HCT116 (cell line): ENCODE data around the gene ARHGAP12. TPM values are rescaled to one million over a fixed set of nuclear protein-coding genes. Genes with fewer than 3 reads are reported as not detected.

Source experiments
- ATAC-seq: fragments of 200-7000 bp; cut with Tn5 transposase; 2 replicates; pipeline ENCODE4 v1.9.1; 2020; ENCODE audit warnings: mild to moderate bottlenecking, moderate library complexity
- BruUV-seq: library from RNA; stranded (reverse); fragments of 400-500 nt; replicated peaks from 2 replicates; lab custom pipeline; 2021; lab: Mats Ljungman, UMichigan
- CTCF ChIA-PET: fragments of 300-600 bp; sonication (Branson Sonifier 250); formaldehyde crosslinking; loops from one replicate; lab custom pipeline; 2021; ENCODE audit warnings: antibody characterized with exemption; lab: Charles Lee
- POLR2A ChIA-PET: fragments of 300-600, 350-600 bp; sonication (Branson Sonifier 250); formaldehyde crosslinking; loops from one replicate; lab custom pipeline; 2021; ENCODE audit warnings: antibody characterized with exemption; lab: Charles Lee
- RAD21 ChIA-PET, 2 experiments: fragments of 300-600 bp; sonication (Branson Sonifier 250); formaldehyde crosslinking; loops; one replicate each; lab custom pipeline; 2023; ENCODE audit warnings: low total read pairs in 2 of 2; ENCODE audit not compliant: uncharacterized antibody in 2 of 2, unreplicated experiment in 2 of 2, low non-redundant PET in 1 of 2; lab: Charles Lee
- DNase-seq: peaks from one replicate; pipeline ENCODE4 v3.0.0-alpha.2; 2010; ENCODE audit warnings: low read depth, low spot score
- H2AFZ ChIP-seq: fragments of 200-600 bp; shearing (Covaris generic), sonication (generic); 2 replicates; pipeline ENCODE4 v1.6.1; 2017; ENCODE audit warnings: low read depth, mixed run types, mixed read lengths, antibody characterized with exemption, low read length; ENCODE audit not compliant: poor library complexity, severe bottlenecking
- H3K27ac ChIP-seq: 2 replicates; pipeline ENCODE4 v1.5.1; 2012; ENCODE audit warnings: low read depth, low read length
- H3K27me3 ChIP-seq: fragments of 200-600 bp; sonication (generic); 2 replicates; pipeline ENCODE4 v1.6.1; 2016; ENCODE audit warnings: mixed run types, low read length, mixed read lengths; ENCODE audit not compliant: insufficient read depth
- H3K36me3 ChIP-seq, 2 experiments: fragments of 200-500 bp in 1 of 2; fragments of 200-600 bp in 1 of 2; sonication (Bioruptor generic) in 1 of 2; sonication (generic) in 1 of 2; 2 replicates each; pipeline versions ENCODE4 v1.5.1 to v1.6.1; 2014 to 2016; ENCODE audit warnings: low read length in 2 of 2, inconsistent platforms in 1 of 2, mixed read lengths in 1 of 2, mixed run types in 1 of 2; ENCODE audit not compliant: insufficient read depth in 2 of 2, control insufficient read depth in 1 of 2
- H3K4me1 ChIP-seq, 2 experiments: fragments of 200-600 bp in 1 of 2; sonication (generic) in 1 of 2; 2 replicates each; pipeline versions ENCODE4 v1.5.1 to v1.6.1; 2012 to 2017; ENCODE audit warnings: low read length in 2 of 2, inconsistent platforms in 1 of 2, mild to moderate bottlenecking in 1 of 2, mixed read lengths in 1 of 2, mixed run types in 1 of 2, moderate library complexity in 1 of 2; ENCODE audit not compliant: insufficient read depth in 2 of 2, control insufficient read depth in 1 of 2
- H3K4me2 ChIP-seq: fragments of 200-600 bp; sonication (generic); 2 replicates; pipeline ENCODE4 v1.6.1; 2017; ENCODE audit warnings: mixed run types, low read length, mixed read lengths
- H3K4me3 ChIP-seq, 2 experiments: fragments of 200-600 bp in 1 of 2; sonication (generic) in 1 of 2; replicated peaks in 1 of 2; 2 replicates each; pipeline ENCODE4 v1.5.1; 2011 to 2016; ENCODE audit warnings: low read length in 2 of 2, control low read depth in 1 of 2, low read depth in 1 of 2, mild to moderate bottlenecking in 1 of 2, mixed read lengths in 1 of 2, mixed run types in 1 of 2
- H3K79me2 ChIP-seq: fragments of 200-600 bp; sonication (generic); 2 replicates; pipeline ENCODE4 v1.6.1; 2017; ENCODE audit warnings: mild to moderate bottlenecking, mixed run types, low read length, moderate library complexity, mixed read lengths; ENCODE audit not compliant: insufficient read depth
- H3K9ac ChIP-seq: fragments of 200-600 bp; sonication (generic); 2 replicates; pipeline ENCODE4 v1.6.1; 2016; ENCODE audit warnings: low read length, mixed read lengths
- H3K9me2 ChIP-seq: fragments of 200-600 bp; sonication (generic), shearing (Covaris generic); 2 replicates; pipeline ENCODE4 v1.6.1; 2017; ENCODE audit warnings: mixed run types, mild to moderate bottlenecking, moderate library complexity; ENCODE audit not compliant: insufficient read depth
- H3K9me3 ChIP-seq, 2 experiments: fragments of 200-500 bp in 1 of 2; fragments of 200-600 bp in 1 of 2; sonication (Bioruptor generic) in 1 of 2; sonication (generic) in 1 of 2; 2 replicates each; pipeline ENCODE4 v1.6.1; 2014 to 2017; ENCODE audit warnings: low read length in 2 of 2, mixed read lengths in 2 of 2, inconsistent platforms in 1 of 2, low read depth in 1 of 2, mild to moderate bottlenecking in 1 of 2, mixed run types in 1 of 2, moderate library complexity in 1 of 2; ENCODE audit not compliant: control insufficient read depth in 1 of 2, insufficient read depth in 1 of 2
- H4K20me1 ChIP-seq: fragments of 200-600 bp; sonication (generic), shearing (Covaris generic); 2 replicates; pipeline ENCODE4 v1.6.1; 2017; ENCODE audit warnings: mixed run types, mild to moderate bottlenecking, moderate library complexity; ENCODE audit not compliant: insufficient read depth
- CBX3 ChIP-seq: IDR thresholded peaks from 2 replicates; pipeline ENCODE4 v1.6.1; 2012; ENCODE audit warnings: low read depth
- CEBPB ChIP-seq: IDR thresholded peaks from 2 replicates; pipeline ENCODE4 v1.6.1; 2012; ENCODE audit warnings: low read depth
- EGR1 ChIP-seq: IDR thresholded peaks from 2 replicates; pipeline ENCODE4 v1.6.1; 2012; ENCODE audit warnings: low read depth
- ELF1 ChIP-seq: IDR thresholded peaks from 2 replicates; pipeline ENCODE4 v1.6.1; 2012; ENCODE audit warnings: low read depth, borderline replicate concordance
- EZH2phosphoT487 ChIP-seq: fragments of 200-600 bp; IDR thresholded peaks from 2 replicates; pipeline ENCODE4 v1.6.1; 2018; ENCODE audit warnings: antibody characterized with exemption, borderline replicate concordance
- FOSL1 ChIP-seq: IDR thresholded peaks from 2 replicates; pipeline ENCODE4 v1.6.1; 2012; ENCODE audit warnings: low read depth
- MAX ChIP-seq: IDR thresholded peaks from 2 replicates; pipeline ENCODE4 v1.6.1; 2012
- POLR2A ChIP-seq: IDR thresholded peaks from 2 replicates; pipeline ENCODE4 v1.7.0; 2011; ENCODE audit warnings: borderline replicate concordance; ENCODE audit not compliant: insufficient read depth, insufficient read length; ENCODE audit errors: extremely low read depth
- POLR2AphosphoS5 ChIP-seq: IDR thresholded peaks from 2 replicates; pipeline ENCODE4 v1.6.1; 2011; ENCODE audit warnings: mild to moderate bottlenecking, low read depth, low read length, moderate library complexity
- RAD21 ChIP-seq: IDR thresholded peaks from 2 replicates; pipeline ENCODE4 v1.6.1; 2012; ENCODE audit warnings: low read depth, mild to moderate bottlenecking
- SIN3A ChIP-seq: IDR thresholded peaks from 2 replicates; pipeline ENCODE4 v1.6.1; 2012; ENCODE audit warnings: low read depth
- SP1 ChIP-seq: IDR thresholded peaks from 2 replicates; pipeline ENCODE4 v1.6.1; 2012; ENCODE audit warnings: low read depth
- SRF ChIP-seq: IDR thresholded peaks from 2 replicates; pipeline ENCODE4 v1.6.1; 2012; ENCODE audit warnings: low read depth
- ZFX ChIP-seq: fragments of 450-650 bp; IDR thresholded peaks from 2 replicates; pipeline ENCODE4 v1.6.1; 2017
- ZNF274 ChIP-seq: fragments of 200-500 bp; sonication (Bioruptor generic); IDR thresholded peaks from 2 replicates; pipeline ENCODE4 v1.6.1; 2014; ENCODE audit warnings: mild to moderate bottlenecking, low read depth, low read length, inconsistent platforms
- intact Hi-C: fragments of 100-400 bp; cut with micrococcal nuclease; formaldehyde crosslinking; loops from 2 replicates; pipeline ENCODE4 v1.10.0; 2022
- total RNA-seq: library from RNA; stranded (reverse); gene quantifications from one replicate; pipeline ENCODE4 v1.2.1, GENCODE V29; 2021; ENCODE audit not compliant: unreplicated experiment
- TF ChIP-seq, protein P1 (sequence below), 3 experiments: fragments of 200-600 bp in 1 of 3; sonication (generic) in 1 of 3; IDR thresholded peaks in 2 of 3; conservative IDR thresholded peaks in 1 of 3; 2 replicates each; pipeline ENCODE4 v1.5.1; 2012 to 2017; ENCODE audit warnings: low read depth in 2 of 3, low read length in 2 of 3, antibody characterized with exemption in 1 of 3, borderline replicate concordance in 1 of 3, control low read depth in 1 of 3, mild to moderate bottlenecking in 1 of 3, mixed read lengths in 1 of 3, mixed run types in 1 of 3, moderate library complexity in 1 of 3; ENCODE audit not compliant: insufficient read depth in 1 of 3
- TF ChIP-seq, protein P2 (sequence below): IDR thresholded peaks from 2 replicates; pipeline ENCODE4 v1.6.1; 2011; ENCODE audit warnings: mild to moderate bottlenecking, low read length, moderate library complexity; ENCODE audit not compliant: insufficient replicate concordance; ENCODE audit errors: extremely low read depth
- TF ChIP-seq, protein P3 (sequence below): IDR thresholded peaks from 2 replicates; pipeline ENCODE4 v1.6.1; 2012

The ARHGAP12 gene
- total RNA-seq, 1 experiment from 2014 or later = 80.3 TPM

- Histone ChIP-seq H3K4me1 (peaks cover 26 to 58% of the 10 kb centered on the region in 2 experiments), H3K4me2 (no peak overlapping the region), H3K27me3 (no peaks in the 10 kb centered on the region), H4K20me1 (peaks cover 10% of the 10 kb centered on the region; the same call in 1 of the 2 replicates), H3K9me3 (peaks cover 0 to 4% of the 10 kb centered on the region in 2 experiments; a peak in 1 of 4 replicates), H3K4me3 (no peak overlapping the region), H3K79me2 (peaks cover 100% of the 10 kb centered on the region), H3K9me2 (no peaks in the 10 kb centered on the region), H3K36me3 (peaks cover 9 to 33% of the 10 kb centered on the region in 2 experiments; a peak in 3 of 4 replicates), H2AFZ (no peak overlapping the region), H3K9ac (no peak overlapping the region), H3K27ac (no peak overlapping the region)
- RAD21 ChIA-PET = no interaction called here
- POLR2A ChIA-PET = no interaction called here
- DNase-seq (no peak), ATAC-seq (no peak)
- BruUV-seq = no TSS peak
- no peak for TF ChIP-seq MAX
- TF ChIP-seq SRF = no peak
- TF ChIP-seq, protein P1, sequence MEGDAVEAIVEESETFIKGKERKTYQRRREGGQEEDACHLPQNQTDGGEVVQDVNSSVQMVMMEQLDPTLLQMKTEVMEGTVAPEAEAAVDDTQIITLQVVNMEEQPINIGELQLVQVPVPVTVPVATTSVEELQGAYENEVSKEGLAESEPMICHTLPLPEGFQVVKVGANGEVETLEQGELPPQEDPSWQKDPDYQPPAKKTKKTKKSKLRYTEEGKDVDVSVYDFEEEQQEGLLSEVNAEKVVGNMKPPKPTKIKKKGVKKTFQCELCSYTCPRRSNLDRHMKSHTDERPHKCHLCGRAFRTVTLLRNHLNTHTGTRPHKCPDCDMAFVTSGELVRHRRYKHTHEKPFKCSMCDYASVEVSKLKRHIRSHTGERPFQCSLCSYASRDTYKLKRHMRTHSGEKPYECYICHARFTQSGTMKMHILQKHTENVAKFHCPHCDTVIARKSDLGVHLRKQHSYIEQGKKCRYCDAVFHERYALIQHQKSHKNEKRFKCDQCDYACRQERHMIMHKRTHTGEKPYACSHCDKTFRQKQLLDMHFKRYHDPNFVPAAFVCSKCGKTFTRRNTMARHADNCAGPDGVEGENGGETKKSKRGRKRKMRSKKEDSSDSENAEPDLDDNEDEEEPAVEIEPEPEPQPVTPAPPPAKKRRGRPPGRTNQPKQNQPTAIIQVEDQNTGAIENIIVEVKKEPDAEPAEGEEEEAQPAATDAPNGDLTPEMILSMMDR (IDR thresholded peaks at IDR 0.05 in 2 of 3, conservative IDR thresholded peaks at IDR 0.05 in 1 of 3; ENCODE audit: borderline replicate concordance in 1 of 3, insufficient read depth in 1 of 3, low read depth in 2 of 3, low read length in 2 of 3) = no peak
- TF ChIP-seq FOSL1 = no peak
- TF ChIP-seq POLR2A = no peak
- no peak for TF ChIP-seq ELF1
- TF ChIP-seq, protein P2, sequence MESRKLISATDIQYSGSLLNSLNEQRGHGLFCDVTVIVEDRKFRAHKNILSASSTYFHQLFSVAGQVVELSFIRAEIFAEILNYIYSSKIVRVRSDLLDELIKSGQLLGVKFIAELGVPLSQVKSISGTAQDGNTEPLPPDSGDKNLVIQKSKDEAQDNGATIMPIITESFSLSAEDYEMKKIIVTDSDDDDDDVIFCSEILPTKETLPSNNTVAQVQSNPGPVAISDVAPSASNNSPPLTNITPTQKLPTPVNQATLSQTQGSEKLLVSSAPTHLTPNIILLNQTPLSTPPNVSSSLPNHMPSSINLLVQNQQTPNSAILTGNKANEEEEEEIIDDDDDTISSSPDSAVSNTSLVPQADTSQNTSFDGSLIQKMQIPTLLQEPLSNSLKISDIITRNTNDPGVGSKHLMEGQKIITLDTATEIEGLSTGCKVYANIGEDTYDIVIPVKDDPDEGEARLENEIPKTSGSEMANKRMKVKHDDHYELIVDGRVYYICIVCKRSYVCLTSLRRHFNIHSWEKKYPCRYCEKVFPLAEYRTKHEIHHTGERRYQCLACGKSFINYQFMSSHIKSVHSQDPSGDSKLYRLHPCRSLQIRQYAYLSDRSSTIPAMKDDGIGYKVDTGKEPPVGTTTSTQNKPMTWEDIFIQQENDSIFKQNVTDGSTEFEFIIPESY = no peak
- TF ChIP-seq EZH2phosphoT487 = no peak
- no peak for TF ChIP-seq EGR1
- TF ChIP-seq SP1 = no peak
- no peak for TF ChIP-seq ZFX
- TF ChIP-seq RAD21 = no peak
- no peak for TF ChIP-seq CBX3
- TF ChIP-seq POLR2AphosphoS5 = no peak
- TF ChIP-seq CEBPB = no peak
- TF ChIP-seq ZNF274 = no peak
- TF ChIP-seq, protein P3, sequence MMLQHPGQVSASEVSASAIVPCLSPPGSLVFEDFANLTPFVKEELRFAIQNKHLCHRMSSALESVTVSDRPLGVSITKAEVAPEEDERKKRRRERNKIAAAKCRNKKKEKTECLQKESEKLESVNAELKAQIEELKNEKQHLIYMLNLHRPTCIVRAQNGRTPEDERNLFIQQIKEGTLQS = no peak
- no peak for TF ChIP-seq SIN3A
- CTCF ChIA-PET = no interaction called here
- intact Hi-C loops = no loop called here
These were observed 26.0 kb downstream of the ARHGAP12 start for GRCh38 chr10:31902625-31903024.
